Measurements from ENCODE around the gene MRPL23.

MRPL23 gene

DNA sequence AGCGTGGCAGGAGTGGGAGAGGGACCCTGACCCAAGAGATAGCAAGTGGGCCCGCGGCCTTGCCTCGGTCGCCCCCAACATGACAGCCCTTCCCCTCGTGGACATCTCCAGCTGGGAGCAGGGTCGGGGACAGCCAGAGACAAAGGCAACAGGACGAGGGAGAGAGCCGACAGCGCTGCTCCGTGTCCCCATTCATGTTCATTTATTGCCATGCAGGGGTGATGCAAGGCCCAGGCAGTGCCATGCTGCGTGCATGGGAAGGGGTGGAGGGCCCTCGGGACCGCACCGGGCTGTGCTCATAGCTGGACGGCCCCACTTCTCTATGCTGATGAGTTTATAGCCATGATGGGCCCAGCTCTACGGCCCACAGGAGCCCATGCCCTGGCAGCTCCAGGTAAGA lies 12.7 kb downstream of the MRPL23 start:
- DNase-seq = no peak

DNA sequence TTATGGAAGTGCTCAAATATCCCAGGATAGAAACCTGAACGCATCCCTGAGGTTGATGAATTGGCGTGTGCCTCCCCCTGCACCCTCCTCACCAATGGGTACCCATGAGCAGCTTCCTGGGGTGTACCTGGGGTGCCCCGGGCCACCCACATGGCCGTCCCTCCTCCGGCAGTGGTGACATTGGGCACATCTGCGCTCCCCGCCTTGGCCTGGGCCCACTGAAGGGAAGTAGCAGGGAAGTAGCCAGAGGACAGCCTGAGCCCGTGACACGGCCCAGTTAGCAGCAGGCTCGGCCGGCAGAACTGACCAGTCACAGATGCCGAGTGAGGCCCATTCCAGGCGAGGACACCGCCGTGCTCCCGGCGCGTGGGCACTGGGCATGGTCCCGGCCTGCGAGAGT lies 16.7 kb downstream of the MRPL23 start:
- DNase-seq = no peak

DNA sequence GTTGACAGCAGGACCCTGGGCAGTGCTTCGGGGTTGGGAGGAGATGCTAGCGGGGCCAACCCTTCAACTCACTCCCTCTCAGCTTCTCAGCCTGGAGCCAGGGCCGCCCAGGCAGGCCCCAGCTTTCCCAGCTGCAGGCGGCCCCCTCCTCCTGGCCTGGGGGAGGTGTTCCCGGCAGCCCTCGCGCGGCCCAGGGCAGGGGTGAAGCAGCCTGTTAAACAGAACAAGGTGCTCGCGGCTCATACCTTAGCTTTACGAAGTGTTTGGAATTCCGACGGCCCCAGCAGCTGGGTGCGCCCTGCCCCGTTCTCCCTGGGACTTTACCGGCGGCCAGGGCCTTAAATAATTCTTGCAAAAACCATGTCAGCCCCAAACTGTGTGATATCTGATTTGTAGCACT lies 17.2 kb downstream of the MRPL23 start:
- DNase-seq = no peak

DNA sequence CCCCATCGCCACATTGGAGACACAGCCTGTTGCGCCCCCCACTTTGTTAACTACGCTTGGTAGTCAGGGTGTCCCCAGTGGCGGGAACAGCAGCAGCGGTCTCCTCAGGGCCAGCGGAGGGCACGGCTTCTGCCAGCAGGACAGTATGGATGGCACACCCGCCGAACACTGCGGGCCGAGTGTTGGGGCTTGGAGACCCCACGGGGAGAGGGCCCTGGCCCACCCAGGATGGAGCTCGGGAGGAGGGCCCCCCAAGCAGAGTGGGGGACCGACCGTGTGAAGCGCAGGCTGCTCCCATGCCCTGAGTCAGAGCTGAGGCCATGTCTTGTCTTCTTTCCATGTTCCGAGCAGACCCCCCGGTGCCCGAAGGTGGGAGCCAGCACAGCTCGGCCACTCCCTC lies 17.8 kb downstream of the MRPL23 start:
- no peak for DNase-seq

- no peak for DNase-seq
These were observed 19.4 kb downstream of the MRPL23 start for GRCh38 chr11:1966531-1966930.

DNA sequence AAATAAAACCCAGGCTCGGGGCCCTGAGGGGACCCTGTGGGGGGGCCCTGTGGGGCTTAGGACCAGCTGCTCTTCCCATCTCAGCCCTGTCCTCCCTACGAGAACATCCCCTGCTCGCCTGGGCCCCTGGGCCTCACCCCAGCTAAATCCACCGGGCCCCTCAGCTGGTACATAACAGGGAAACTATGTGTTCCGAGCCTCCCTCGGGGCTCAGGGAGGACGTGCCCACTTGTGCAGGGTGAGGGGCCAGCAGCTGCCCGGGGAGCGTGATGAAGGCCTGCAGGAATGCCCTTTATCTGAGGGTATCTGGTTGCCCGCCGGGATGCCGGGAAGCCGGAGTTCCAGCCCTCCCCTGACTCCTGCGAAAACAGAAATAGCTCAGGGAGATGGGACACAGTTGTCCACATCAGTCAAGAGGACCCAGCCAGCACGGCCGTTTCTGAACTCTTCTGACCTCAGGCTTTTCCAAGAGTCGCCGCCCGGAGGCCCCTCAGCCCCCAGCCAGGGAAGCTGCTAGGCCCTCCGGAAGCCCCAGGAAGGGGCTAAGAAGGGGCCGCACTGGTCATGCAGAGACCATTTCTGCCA lies 20.6 kb downstream of the MRPL23 start:
- no peak for DNase-seq

GRCh38 chr11:1968454-1969002 lies 21.4 kb downstream of the MRPL23 start:
- no peak for DNase-seq

- DNase-seq = no peak
These were observed 21.9 kb downstream of the MRPL23 start for GRCh38 chr11:1969035-1969434.

- no peak for DNase-seq
These were observed 22.6 kb downstream of the MRPL23 start for GRCh38 chr11:1969776-1970175.

- DNase-seq = no peak
These were observed 23.8 kb downstream of the MRPL23 start for GRCh38 chr11:1970956-1971355.

GRCh38 chr11:1975185-1975584 lies 28.1 kb downstream of the MRPL23 start:
- no peak for DNase-seq

DNA sequence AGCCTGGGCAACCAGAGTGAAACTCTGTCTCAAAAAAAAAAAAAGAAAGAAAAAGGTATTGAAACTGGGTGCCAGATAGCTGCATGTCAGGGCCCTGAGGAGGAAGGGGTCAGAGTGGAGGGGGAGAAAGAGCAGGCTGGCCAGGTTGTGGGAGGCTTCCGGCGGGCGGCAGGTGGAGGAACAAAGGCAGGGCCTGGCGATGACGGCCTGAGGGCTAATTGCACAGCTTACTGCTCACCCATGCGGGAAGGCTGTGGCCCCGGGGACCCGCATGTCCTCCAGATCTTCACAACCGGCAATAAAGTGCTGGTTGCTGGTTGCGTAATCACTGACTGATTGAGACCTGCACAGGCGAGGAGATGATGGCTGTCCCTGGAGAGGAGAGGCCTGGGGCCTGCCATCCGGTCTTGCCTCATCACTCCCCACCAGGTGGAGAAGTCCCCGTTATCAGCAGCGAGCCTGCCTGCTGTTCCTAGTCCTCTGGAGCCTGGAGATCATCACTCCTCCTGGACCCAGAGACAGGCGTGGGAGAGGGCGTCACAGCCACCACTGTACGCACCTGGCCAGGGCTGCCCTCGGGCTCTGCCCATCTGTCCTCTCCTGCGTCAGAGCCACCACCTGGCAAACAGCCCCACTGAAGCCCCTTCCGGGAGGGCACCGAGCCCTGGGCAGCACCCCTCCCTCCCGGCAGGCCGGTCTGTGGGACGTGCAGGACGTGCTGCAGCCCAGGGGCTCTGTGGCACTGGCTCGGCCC lies 31.8 kb downstream of the MRPL23 start:
- no peak for DNase-seq

GRCh38 chr11:1979607-1980006 lies 32.5 kb downstream of the MRPL23 start:
- DNase-seq = no peak

- DNase-seq = no peak
These were observed 35.9 kb downstream of the MRPL23 start for GRCh38 chr11:1982873-1983600.

GRCh38 chr11:1983601-1983961 lies 36.4 kb downstream of the MRPL23 start:
- DNase-seq = no peak

- DNase-seq = no peak
These were observed 39.9 kb downstream of the MRPL23 start for GRCh38 chr11:1987024-1987423.

DNA sequence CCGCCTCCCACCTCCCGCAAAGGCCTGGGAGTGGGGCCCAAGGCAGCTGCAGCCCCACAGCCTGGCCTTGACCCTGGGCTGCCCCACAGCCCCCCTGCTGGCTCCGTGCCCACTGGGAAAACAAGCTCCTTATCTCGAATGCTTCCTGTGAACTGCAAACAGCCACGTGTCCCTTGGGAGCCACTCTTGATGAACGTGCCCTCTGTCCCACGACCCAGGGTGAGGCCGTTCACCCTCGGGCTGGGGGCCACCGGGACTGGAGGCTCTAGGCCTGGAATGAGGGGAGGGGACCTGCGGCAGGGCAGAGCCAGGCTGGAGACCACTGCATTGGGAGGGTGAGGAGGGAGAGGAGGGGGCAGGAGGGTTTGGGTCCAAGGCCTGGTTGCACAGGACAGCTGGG lies 41.0 kb downstream of the MRPL23 start:
- no peak for DNase-seq

- no peak for DNase-seq
These were observed 41.7 kb downstream of the MRPL23 start for GRCh38 chr11:1988667-1989317.

DNA sequence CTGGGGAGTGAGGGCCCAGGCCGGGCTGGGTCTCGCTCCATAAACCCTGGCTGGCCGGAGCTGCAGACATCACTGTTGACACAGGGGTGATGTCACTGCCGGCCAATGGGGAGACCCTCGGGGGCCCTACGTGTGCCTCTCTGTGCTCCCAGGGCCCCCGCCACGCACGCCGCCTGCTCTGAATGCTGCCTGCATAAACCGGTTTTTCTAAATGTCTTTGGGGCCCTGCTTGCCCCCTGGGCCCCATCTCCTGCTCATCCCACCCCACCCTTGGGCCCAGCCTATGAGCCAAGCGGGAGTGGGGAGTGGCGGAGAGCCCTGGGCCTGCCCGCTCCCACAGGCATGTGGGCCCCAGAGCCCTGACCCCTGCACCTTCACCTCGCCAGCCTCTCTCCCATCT lies 42.8 kb downstream of the MRPL23 start:
- no peak for DNase-seq

GRCh38 chr11:1990872-1991578 lies 43.9 kb downstream of the MRPL23 start:
- no peak for DNase-seq

DNA sequence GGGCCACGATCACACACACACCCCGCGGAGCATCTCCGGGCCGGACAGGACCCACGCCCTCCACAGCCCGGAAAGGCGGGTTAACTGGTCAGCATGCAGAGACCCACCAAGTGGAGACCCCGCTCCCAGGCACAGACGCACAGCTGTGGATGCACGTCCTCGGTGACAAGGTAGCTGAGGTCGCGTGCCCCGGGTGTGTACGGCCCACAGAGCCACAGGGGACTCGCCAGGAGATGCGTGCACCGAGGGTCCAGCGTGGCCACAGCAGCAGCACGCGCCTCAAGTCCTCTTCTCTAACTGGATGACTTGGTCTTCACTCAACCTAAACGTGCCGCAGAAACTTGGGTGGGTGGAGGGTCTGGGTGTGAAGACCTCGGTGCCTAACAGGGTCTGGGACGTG lies 45.0 kb downstream of the MRPL23 start:
- no peak for DNase-seq

- DNase-seq = no peak
These were observed 47.0 kb downstream of the MRPL23 start for GRCh38 chr11:1994121-1994520.

- no peak for DNase-seq
These were observed 50.6 kb downstream of the MRPL23 start, which contains the start of gene H19 for GRCh38 chr11:1997755-1998154. Gene H19 (minus strand): TSS chr11:1997842.
